IMR-90 (cell line): ENCODE results near the gene RGPD4. TPM values are rescaled to one million over a fixed set of nuclear protein-coding genes. Genes with fewer than 3 reads are reported as not detected.

ENCODE experiments used
- ATAC-seq: fragments of 200-7000 bp; cut with Tn5 transposase; 2 replicates; pipeline ENCODE4 v1.9.1; 2020; ENCODE audit warnings: low read depth, mild to moderate bottlenecking, moderate library complexity
- BruUV-seq: library from RNA; stranded (reverse); fragments of 400-500 nt; replicated peaks from 2 replicates; lab custom pipeline; 2021; lab: Mats Ljungman, UMichigan
- CTCF ChIA-PET: fragments of 300-600 bp; formaldehyde crosslinking; extraction: SDS; loops from one replicate; lab custom pipeline; 2021; ENCODE audit warnings: antibody characterized with exemption; lab: Yijun Ruan, JAX
- POLR2A ChIA-PET: fragments of 300-600 bp; sonication (Branson Sonifier 250); formaldehyde crosslinking; loops from one replicate; lab custom pipeline; 2022; ENCODE audit warnings: antibody characterized with exemption; ENCODE audit not compliant: unreplicated experiment; lab: Charles Lee
- DNase-seq: peaks from one replicate; pipeline ENCODE4 v3.0.0; 2013
- H2AFZ ChIP-seq: replicated peaks from 2 replicates; pipeline ENCODE3; 2013; ENCODE audit warnings: low read length, mild to moderate bottlenecking; ENCODE audit not compliant: poor library complexity
- H2AK5ac ChIP-seq: 2 replicates; pipeline ENCODE4 v1.6.1; 2013; ENCODE audit warnings: low read depth, low read length, inconsistent platforms
- H2AK9ac ChIP-seq: replicated peaks from 2 replicates; pipeline ENCODE3; 2013; ENCODE audit warnings: mild to moderate bottlenecking, low read depth, low read length, moderate library complexity; ENCODE audit not compliant: poor library complexity
- H2BK120ac ChIP-seq: 2 replicates; pipeline ENCODE4 v1.6.1; 2013; ENCODE audit warnings: low read depth, low read length, inconsistent platforms
- H2BK15ac ChIP-seq: 3 replicates; pipeline ENCODE4 v1.6.1; 2013; ENCODE audit warnings: low read depth, low read length, inconsistent platforms
- H2BK20ac ChIP-seq: 2 replicates; pipeline ENCODE4 v1.6.1; 2013; ENCODE audit warnings: low read depth, mild to moderate bottlenecking, inconsistent platforms, low read length, moderate library complexity
- H2BK5ac ChIP-seq: 2 replicates; pipeline ENCODE4 v1.6.1; 2013; ENCODE audit warnings: mild to moderate bottlenecking, low read depth, low read length, inconsistent platforms; ENCODE audit not compliant: poor library complexity, severe bottlenecking
- H3K14ac ChIP-seq: replicated peaks from 2 replicates; pipeline ENCODE4 v1.6.1; 2013; ENCODE audit warnings: low read depth, low read length, inconsistent platforms
- H3K18ac ChIP-seq: 2 replicates; pipeline ENCODE4 v1.6.1; 2013; ENCODE audit warnings: low read depth, low read length, control low read depth
- H3K23ac ChIP-seq: 2 replicates; pipeline ENCODE4 v1.6.1; 2013; ENCODE audit warnings: low read depth, low read length, inconsistent platforms
- H3K27ac ChIP-seq: 2 replicates; pipeline ENCODE4 v1.5.1; 2013; ENCODE audit warnings: mild to moderate bottlenecking, control low read depth, low read length; ENCODE audit not compliant: insufficient read depth
- H3K27me3 ChIP-seq: 2 replicates; pipeline ENCODE4 v1.6.1; 2013; ENCODE audit warnings: low read length; ENCODE audit not compliant: control insufficient read depth, insufficient read depth
- H3K36me3 ChIP-seq: 2 replicates; pipeline ENCODE4 v1.6.1; 2013; ENCODE audit warnings: low read length, mixed read lengths; ENCODE audit not compliant: control insufficient read depth, insufficient read depth
- H3K4ac ChIP-seq: 2 replicates; pipeline ENCODE4 v1.6.1; 2013; ENCODE audit warnings: low read depth, low read length, inconsistent platforms
- H3K4me1 ChIP-seq: 2 replicates; pipeline ENCODE4 v1.6.1; 2013; ENCODE audit warnings: low read length, mixed read lengths; ENCODE audit not compliant: control insufficient read depth, insufficient read depth
- H3K4me2 ChIP-seq: 2 replicates; pipeline ENCODE4 v1.6.1; 2013; ENCODE audit warnings: low read depth, mild to moderate bottlenecking, control low read depth, low read length, moderate library complexity
- H3K4me3 ChIP-seq: 2 replicates; pipeline ENCODE4 v1.5.1; 2013; ENCODE audit warnings: low read depth, mild to moderate bottlenecking, control low read depth, low read length, moderate library complexity; ENCODE audit not compliant: insufficient read depth
- H3K56ac ChIP-seq: 2 replicates; pipeline ENCODE4 v1.6.1; 2013; ENCODE audit warnings: low read length, inconsistent platforms; ENCODE audit not compliant: insufficient read depth; ENCODE audit errors: extremely low read depth
- H3K79me1 ChIP-seq, 2 experiments: 2 replicates each; pipeline ENCODE4 v1.6.1; 2013; ENCODE audit warnings: low read length in 2 of 2, inconsistent platforms in 1 of 2, low read depth in 1 of 2
- H3K9ac ChIP-seq: 2 replicates; pipeline ENCODE4 v1.6.1; 2013; ENCODE audit warnings: low read depth, low read length, control low read depth
- H3K9me1 ChIP-seq: 2 replicates; pipeline ENCODE4 v1.6.1; 2013; ENCODE audit warnings: low read length, inconsistent platforms; ENCODE audit not compliant: insufficient read depth
- H3K9me3 ChIP-seq: 2 replicates; pipeline ENCODE4 v1.6.1; 2013; ENCODE audit warnings: low read length; ENCODE audit not compliant: control insufficient read depth, insufficient read depth
- H4K20me1 ChIP-seq: 2 replicates; pipeline ENCODE4 v1.6.1; 2013; ENCODE audit warnings: low read length, inconsistent platforms; ENCODE audit not compliant: insufficient read depth
- H4K5ac ChIP-seq: 2 replicates; pipeline ENCODE4 v1.6.1; 2013; ENCODE audit warnings: mild to moderate bottlenecking, low read depth, low read length, control low read depth
- H4K8ac ChIP-seq, 2 experiments: 2 replicates each; pipeline ENCODE4 v1.6.1; 2013; ENCODE audit warnings: low read depth in 2 of 2, low read length in 2 of 2, control low read depth in 1 of 2, inconsistent platforms in 1 of 2
- H4K91ac ChIP-seq: 2 replicates; pipeline ENCODE4 v1.6.1; 2013; ENCODE audit warnings: low read depth, low read length, inconsistent platforms; ENCODE audit not compliant: insufficient read depth
- FOS ChIP-seq: fragments of 150-350 bp; IDR thresholded peaks from 2 replicates; pipeline ENCODE4 v1.6.1; 2016; ENCODE audit warnings: low read depth, low read length
- WGBS, 2 experiments: methylation state at CpG; one replicate each; pipeline versions ENCODE4 v1.1.5 to v1.1.7; 2013; ENCODE audit warnings: missing lambda C conversion rate in 2 of 2; ENCODE audit not compliant: insufficient read length in 1 of 2; ENCODE audit errors: extremely low coverage in 2 of 2; 5-methylcytosine and 5-hydroxymethylcytosine counted together
- dilution Hi-C: fragments of 300-500 bp; cut with HindIII; formaldehyde crosslinking; loops from one replicate; pipeline ENCODE4 v1.14.3; 2018; ENCODE audit warnings: low sequenced_read_pairs; ENCODE audit not compliant: unreplicated experiment
- in situ Hi-C: fragments of 300-500 bp; cut with MboI; formaldehyde crosslinking; loops from 3 replicates; pipeline ENCODE4 v1.14.3; 2019; ENCODE audit warnings: low sequenced_read_pairs, inconsistent platforms, mixed read lengths
- intact Hi-C: fragments of 100-400 bp; cut with micrococcal nuclease; formaldehyde crosslinking; loops from 2 replicates; pipeline ENCODE4 v1.10.0; 2022
- polyA plus RNA-seq, 3 experiments: library from polyadenylated mRNA; depleted of rRNA; stranded (reverse); fragments of >200 nt; gene quantifications; 2 replicates each; pipeline ENCODE4 v1.2.3, GENCODE V29; 2012; ENCODE audit warnings: low replicate concordance in 1 of 3
- total RNA-seq: library from RNA; depleted of rRNA; stranded (reverse); fragments of >200 nt; gene quantifications from 2 replicates; pipeline ENCODE4 v1.2.3, GENCODE V29; 2012

The RGPD4 gene
- total and polyA plus RNA-seq, 2 of the 4 experiments (the other 2 are of a cell fraction), result not detected

DNA sequence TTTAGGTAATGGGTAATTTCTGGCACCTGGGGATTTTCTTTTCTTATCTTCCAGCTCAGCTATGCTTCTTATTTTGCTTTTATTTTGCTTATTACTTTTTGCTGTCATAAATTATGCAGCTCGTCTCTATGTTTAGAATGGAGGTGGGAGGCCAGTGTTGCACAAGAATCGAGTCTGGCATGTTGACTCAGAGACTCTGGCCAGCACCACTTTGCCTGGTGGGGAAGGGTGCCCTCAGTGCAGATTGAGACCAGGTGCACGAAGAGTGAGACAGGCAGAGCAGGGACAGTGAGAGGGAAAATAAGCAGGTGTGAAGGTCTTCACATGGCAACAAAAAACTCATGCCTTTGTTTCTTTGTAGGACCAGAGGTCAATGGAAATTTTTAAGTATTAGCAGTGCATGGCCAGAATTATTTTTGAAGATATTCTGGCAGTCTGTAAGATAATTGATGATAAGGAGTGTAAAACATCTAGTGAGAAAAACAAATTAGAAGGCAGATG lies 100.4 kb downstream of the RGPD4 start:
- H4K8ac ChIP-seq, result no peak overlapping the region
- H3K18ac ChIP-seq, result no peak overlapping the region
- ChIA-PET CTCF (interaction anchor here (1.0 to 1.2 kb wide), 2 partner anchors 9 to 10 kb away, joined by 3 to 4 read pairs; no protein-coding TSS in a partner anchor), POLR2A (no interaction called here)
- WGBS, 2 experiments, result no CpG with 5 or more reads among the region's 3 CpGs
- H2BK15ac ChIP-seq, result no peak overlapping the region
- no peak overlapping the region for H3K4me2 ChIP-seq
- no peak overlapping the region for H3K23ac ChIP-seq
- no peak for TF ChIP-seq FOS
- in situ Hi-C loops, result loop anchor here (25.0 kb wide), 1 partner anchor 1690 kb away; no protein-coding TSS in a partner anchor
- DNase-seq (no peak), ATAC-seq (no peak)
- no peak overlapping the region for H4K5ac ChIP-seq
- no peak overlapping the region for H3K4ac ChIP-seq
- no peak overlapping the region for H2BK120ac ChIP-seq
- no peak overlapping the region for H2AK5ac ChIP-seq
- no TSS peak for BruUV-seq
- H3K9ac ChIP-seq, result no peak overlapping the region
- H3K9me1 ChIP-seq, result no peaks in the 10 kb centered on the region
- no peaks in the 10 kb centered on the region for H3K27me3 ChIP-seq
- H3K4me3 ChIP-seq, result no peak overlapping the region
- no peak overlapping the region for H3K56ac ChIP-seq
- no peak overlapping the region for H3K14ac ChIP-seq
- no peaks in the 10 kb centered on the region for H3K79me1 ChIP-seq
- H3K4me1 ChIP-seq, result no peaks in the 10 kb centered on the region
- no peaks in the 10 kb centered on the region; the same call in 1 of the 2 replicates for H3K9me3 ChIP-seq
- H3K36me3 ChIP-seq, result no peaks in the 10 kb centered on the region
- H3K27ac ChIP-seq, result no peak overlapping the region
- H2AK9ac ChIP-seq, result no peak overlapping the region
- no peak overlapping the region for H2AFZ ChIP-seq
- intact Hi-C loops, result no loop called here
- no peak overlapping the region for H4K91ac ChIP-seq
- no peaks in the 10 kb centered on the region for H4K20me1 ChIP-seq
- no peak overlapping the region for H2BK20ac ChIP-seq
- dilution Hi-C loops, result no loop called here
- H2BK5ac ChIP-seq, result no peak overlapping the region
